ENCODE results near the gene KDM8.

DNA sequence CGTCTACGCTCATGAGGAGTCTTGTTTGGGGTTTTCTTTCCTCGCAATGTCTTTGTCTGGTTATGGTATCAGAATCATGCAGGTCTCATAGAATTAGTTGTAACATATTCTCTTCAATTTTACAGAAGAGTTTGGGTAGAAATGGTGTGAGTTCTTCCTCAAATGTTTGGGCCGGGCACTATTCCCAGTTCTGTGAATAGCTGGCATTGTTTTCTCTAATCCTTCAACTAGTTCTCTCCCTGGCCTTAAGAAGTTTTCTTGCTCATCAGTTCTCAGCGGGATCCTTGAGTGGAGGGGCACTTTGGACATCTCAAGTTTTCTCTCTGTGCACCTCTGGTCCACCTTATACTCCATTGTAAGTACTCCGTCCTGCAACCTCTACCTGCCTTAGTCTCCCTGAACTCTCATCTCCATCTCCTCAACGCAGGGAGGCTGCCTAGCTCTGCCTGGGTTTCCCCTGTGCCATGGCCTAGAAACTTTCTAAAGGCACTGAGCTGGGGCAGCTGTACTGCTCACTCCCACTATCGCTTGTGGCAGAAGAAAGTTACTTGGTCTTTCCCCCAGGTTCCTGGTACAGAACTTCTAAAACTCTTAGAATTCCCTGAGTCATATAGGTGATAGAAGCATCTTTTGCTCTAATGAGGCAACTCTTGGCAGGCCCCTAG is 48.3 kb downstream of the KDM8 start:
- TF ChIP-seq, protein P1, sequence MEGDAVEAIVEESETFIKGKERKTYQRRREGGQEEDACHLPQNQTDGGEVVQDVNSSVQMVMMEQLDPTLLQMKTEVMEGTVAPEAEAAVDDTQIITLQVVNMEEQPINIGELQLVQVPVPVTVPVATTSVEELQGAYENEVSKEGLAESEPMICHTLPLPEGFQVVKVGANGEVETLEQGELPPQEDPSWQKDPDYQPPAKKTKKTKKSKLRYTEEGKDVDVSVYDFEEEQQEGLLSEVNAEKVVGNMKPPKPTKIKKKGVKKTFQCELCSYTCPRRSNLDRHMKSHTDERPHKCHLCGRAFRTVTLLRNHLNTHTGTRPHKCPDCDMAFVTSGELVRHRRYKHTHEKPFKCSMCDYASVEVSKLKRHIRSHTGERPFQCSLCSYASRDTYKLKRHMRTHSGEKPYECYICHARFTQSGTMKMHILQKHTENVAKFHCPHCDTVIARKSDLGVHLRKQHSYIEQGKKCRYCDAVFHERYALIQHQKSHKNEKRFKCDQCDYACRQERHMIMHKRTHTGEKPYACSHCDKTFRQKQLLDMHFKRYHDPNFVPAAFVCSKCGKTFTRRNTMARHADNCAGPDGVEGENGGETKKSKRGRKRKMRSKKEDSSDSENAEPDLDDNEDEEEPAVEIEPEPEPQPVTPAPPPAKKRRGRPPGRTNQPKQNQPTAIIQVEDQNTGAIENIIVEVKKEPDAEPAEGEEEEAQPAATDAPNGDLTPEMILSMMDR (conservative IDR thresholded peaks at IDR 0.05) = no peak
- TF ChIP-seq EZH2 (IDR thresholded peaks at IDR 0.05; ENCODE audit: low read depth) = no peak

Data from PC-9 (cell line).